ENCODE results near the gene ANKMY1.

Gene ANKMY1

GRCh38 chr2:240449764-240450531, 107.8 kb downstream of the ANKMY1 start:
- H3K4me3 Mint-ChIP-seq, result peak overlapping the region; percentile 9
- no peak for DNase-seq (ENCODE audit: low spot score in 2 of 2)
- peak; percentile 28 for ATAC-seq (ENCODE audit: low read depth)
- no peaks in the 10 kb centered on the region for H3K9me3 Mint-ChIP-seq
- H3K36me3 Mint-ChIP-seq, result peaks cover 4% of the 10 kb centered on the region
- H3K4me1 Mint-ChIP-seq, result peaks cover 24% of the 10 kb centered on the region
- H3K27me3 Mint-ChIP-seq, result peaks cover 37% of the 10 kb centered on the region
- H3K27ac Mint-ChIP-seq, result no peak overlapping the region

GRCh38 chr2:240448387-240449274, 109.2 kb downstream of the ANKMY1 start:
- DNase-seq (ENCODE audit: low spot score in 2 of 2), result no peak
- Mint-ChIP-seq H3K27me3 (peaks cover 25% of the 10 kb centered on the region), H3K36me3 (peaks cover 4% of the 10 kb centered on the region), H3K9me3 (no peaks in the 10 kb centered on the region), H3K4me1 (peaks cover 16% of the 10 kb centered on the region), H3K27ac (no peak overlapping the region), H3K4me3 (no peak overlapping the region)
- ATAC-seq (ENCODE audit: low read depth), result no peak

GRCh38 chr2:240447934-240448333, 109.9 kb downstream of the ANKMY1 start:
- peaks cover 4% of the 10 kb centered on the region for H3K36me3 Mint-ChIP-seq
- no peak overlapping the region for H3K4me3 Mint-ChIP-seq
- DNase-seq (ENCODE audit: low spot score in 2 of 2) (no peak), ATAC-seq (ENCODE audit: low read depth) (no peak)
- H3K9me3 Mint-ChIP-seq, result no peaks in the 10 kb centered on the region
- peaks cover 16% of the 10 kb centered on the region for H3K4me1 Mint-ChIP-seq
- no peak overlapping the region for H3K27ac Mint-ChIP-seq
- H3K27me3 Mint-ChIP-seq, result peaks cover 25% of the 10 kb centered on the region

GRCh38 chr2:240447331-240447730, 110.5 kb downstream of the ANKMY1 start:
- Mint-ChIP-seq H3K36me3 (peaks cover 4% of the 10 kb centered on the region), H3K9me3 (no peaks in the 10 kb centered on the region), H3K27ac (no peak overlapping the region), H3K4me1 (peaks cover 16% of the 10 kb centered on the region), H3K4me3 (no peak overlapping the region), H3K27me3 (peaks cover 25% of the 10 kb centered on the region)
- no peak for ATAC-seq (ENCODE audit: low read depth)
- DNase-seq (ENCODE audit: low spot score in 2 of 2), result no peak

- peaks cover 20% of the 10 kb centered on the region for H3K27me3 Mint-ChIP-seq
- no peaks in the 10 kb centered on the region for H3K9me3 Mint-ChIP-seq
- H3K4me1 Mint-ChIP-seq, result peaks cover 11% of the 10 kb centered on the region
Observed at GRCh38 chr2:240446664-240447175, 111.1 kb downstream of the ANKMY1 start.

GRCh38 chr2:240445961-240446663, 111.7 kb downstream of the ANKMY1 start:
- ATAC-seq (ENCODE audit: low read depth) (no peak), DNase-seq (ENCODE audit: low spot score in 2 of 2) (no peak)
- Mint-ChIP-seq H3K4me1 (peaks cover 11% of the 10 kb centered on the region), H3K4me3 (no peak overlapping the region), H3K9me3 (no peaks in the 10 kb centered on the region), H3K27ac (no peak overlapping the region), H3K36me3 (peaks cover 4% of the 10 kb centered on the region), H3K27me3 (peaks cover 20% of the 10 kb centered on the region)

More at GRCh38 chr2:240446664-240447175, 111.1 kb downstream of the ANKMY1 start:
- DNase-seq (ENCODE audit: low spot score in 2 of 2) (no peak), ATAC-seq (ENCODE audit: low read depth) (no peak)
- no peak overlapping the region for H3K4me3 Mint-ChIP-seq
- peaks cover 4% of the 10 kb centered on the region for H3K36me3 Mint-ChIP-seq
- no peak overlapping the region for H3K27ac Mint-ChIP-seq

- DNase-seq (ENCODE audit: low spot score in 2 of 2) (no peak), ATAC-seq (ENCODE audit: low read depth) (no peak)
- Mint-ChIP-seq H3K4me1 (no peaks in the 10 kb centered on the region), H3K9me3 (no peaks in the 10 kb centered on the region), H3K27ac (no peak overlapping the region), H3K36me3 (peaks cover 2% of the 10 kb centered on the region), H3K27me3 (peaks cover 10% of the 10 kb centered on the region), H3K4me3 (no peak overlapping the region)
Observed at GRCh38 chr2:240444464-240444863, 113.3 kb downstream of the ANKMY1 start.

- Mint-ChIP-seq H3K4me1 (no peaks in the 10 kb centered on the region), H3K9me3 (no peaks in the 10 kb centered on the region), H3K36me3 (peaks cover 2% of the 10 kb centered on the region), H3K27ac (no peak overlapping the region), H3K27me3 (peaks cover 11% of the 10 kb centered on the region), H3K4me3 (no peak overlapping the region)
- DNase-seq (ENCODE audit: low spot score in 2 of 2), result no peak
- ATAC-seq (ENCODE audit: low read depth), result no peak
Observed at GRCh38 chr2:240443891-240444301, 113.9 kb downstream of the ANKMY1 start.

- ATAC-seq (ENCODE audit: low read depth), result no peak
- peaks cover 16% of the 10 kb centered on the region for H3K27me3 Mint-ChIP-seq
- H3K4me1 Mint-ChIP-seq, result peaks cover 2% of the 10 kb centered on the region
- no peak overlapping the region for H3K4me3 Mint-ChIP-seq
- no peak overlapping the region for H3K27ac Mint-ChIP-seq
- DNase-seq (ENCODE audit: low spot score in 2 of 2), result no peak
- no peaks in the 10 kb centered on the region for H3K9me3 Mint-ChIP-seq
- H3K36me3 Mint-ChIP-seq, result peaks cover 2% of the 10 kb centered on the region
Observed at GRCh38 chr2:240442891-240443715, 114.7 kb downstream of the ANKMY1 start.

GRCh38 chr2:240441993-240442411, 115.8 kb downstream of the ANKMY1 start:
- Mint-ChIP-seq H3K27ac (no peak overlapping the region), H3K9me3 (no peaks in the 10 kb centered on the region), H3K36me3 (peaks cover 2% of the 10 kb centered on the region), H3K27me3 (peaks cover 17% of the 10 kb centered on the region), H3K4me3 (no peak overlapping the region), H3K4me1 (peaks cover 4% of the 10 kb centered on the region)
- DNase-seq (ENCODE audit: low spot score in 2 of 2), result no peak
- no peak for ATAC-seq (ENCODE audit: low read depth)

GRCh38 chr2:240441326-240441992, 116.3 kb downstream of the ANKMY1 start:
- H3K4me3 Mint-ChIP-seq, result no peak overlapping the region
- H3K9me3 Mint-ChIP-seq, result no peaks in the 10 kb centered on the region
- peaks cover 13% of the 10 kb centered on the region for H3K27me3 Mint-ChIP-seq
- ATAC-seq (ENCODE audit: low read depth) (no peak), DNase-seq (ENCODE audit: low spot score in 2 of 2) (no peak)
- no peak overlapping the region for H3K27ac Mint-ChIP-seq
- H3K4me1 Mint-ChIP-seq, result peaks cover 4% of the 10 kb centered on the region
- peaks cover 2% of the 10 kb centered on the region for H3K36me3 Mint-ChIP-seq

- DNase-seq (ENCODE audit: low spot score in 2 of 2), result no peak
- peaks cover 4% of the 10 kb centered on the region for H3K4me1 Mint-ChIP-seq
- ATAC-seq (ENCODE audit: low read depth), result no peak
- H3K27ac Mint-ChIP-seq, result no peak overlapping the region
- H3K4me3 Mint-ChIP-seq, result no peak overlapping the region
- peaks cover 9% of the 10 kb centered on the region for H3K27me3 Mint-ChIP-seq
- peaks cover under 1% of the 10 kb centered on the region for H3K36me3 Mint-ChIP-seq
- no peaks in the 10 kb centered on the region for H3K9me3 Mint-ChIP-seq
Observed at GRCh38 chr2:240440704-240441320, 117.0 kb downstream of the ANKMY1 start.
